HEK293 (cell line): Measurements from ENCODE around the gene NAMPT.

Source experiments
- CTCF ChIA-PET: fragments of 350-600 bp; formaldehyde crosslinking; extraction: SDS; loops from one replicate; lab custom pipeline; 2021; ENCODE audit warnings: antibody characterized with exemption; lab: Yijun Ruan, JAX
- POLR2A ChIA-PET: fragments of 300-600 bp; formaldehyde crosslinking; extraction: SDS; loops from one replicate; lab custom pipeline; 2020; ENCODE audit warnings: antibody characterized with exemption, inconsistent platforms; lab: Yijun Ruan, JAX
- H3K27ac ChIP-seq: fragments of 200-500 bp; sonication (Bioruptor generic); 2 replicates; pipeline ENCODE4 v1.5.1; 2014; ENCODE audit warnings: low read depth, low read length, control low read depth, inconsistent platforms; ENCODE audit errors: extremely low read depth
- H3K36me3 ChIP-seq, 2 experiments: fragments of 200-500 bp in 1 of 2; sonication (Bioruptor generic) in 1 of 2; 1 replicate in 1 of 2; 2 replicates in 1 of 2; pipeline ENCODE4 v1.5.1; 2014 to 2017; ENCODE audit warnings: inconsistent platforms in 2 of 2, low read length in 2 of 2; ENCODE audit not compliant: control insufficient read depth in 2 of 2, insufficient read depth in 1 of 2
- H3K4me1 ChIP-seq: fragments of 200-500 bp; sonication (Bioruptor generic); 2 replicates; pipeline ENCODE4 v1.5.1; 2014; ENCODE audit warnings: mild to moderate bottlenecking, low read length, inconsistent platforms; ENCODE audit not compliant: control insufficient read depth, insufficient read depth
- H3K4me3 ChIP-seq: 2 replicates; pipeline ENCODE4 v1.5.1; 2011; ENCODE audit warnings: low read depth, mild to moderate bottlenecking, control low read depth, low read length, moderate library complexity
- H3K9me3 ChIP-seq: fragments of 200-500 bp; sonication (Bioruptor generic); 2 replicates; pipeline ENCODE4 v1.5.1; 2014; ENCODE audit warnings: low read depth, low read length, inconsistent platforms; ENCODE audit not compliant: control insufficient read depth, insufficient read depth
- HOXA7 ChIP-seq: sonication (generic); formaldehyde crosslinking; IDR thresholded peaks from 2 replicates; pipeline ENCODE4 v1.8.1; 2022; ENCODE audit warnings: missing genetic modification reagents, borderline replicate concordance
- MZF1 ChIP-seq: fragments of 450-650 bp; formaldehyde crosslinking; IDR thresholded peaks from 2 replicates; pipeline ENCODE4 v1.5.1; 2017; ENCODE audit warnings: missing biosample characterization, missing genetic modification characterization, borderline replicate concordance
- PRDM1 ChIP-seq: fragments of 450-650 bp; formaldehyde crosslinking; IDR thresholded peaks from 2 replicates; pipeline ENCODE4; 2016; ENCODE audit warnings: missing biosample characterization, missing genetic modification characterization
- PRDM2 ChIP-seq: fragments of 450-650 bp; formaldehyde crosslinking; IDR thresholded peaks from 2 replicates; pipeline ENCODE4 v1.5.1; 2016; ENCODE audit warnings: missing biosample characterization, missing genetic modification characterization, borderline replicate concordance
- RBAK ChIP-seq: fragments of 450-650 bp; formaldehyde crosslinking; IDR thresholded peaks from 2 replicates; pipeline ENCODE4 v1.5.1; 2016; ENCODE audit warnings: missing biosample characterization, missing genetic modification characterization
- ZFHX2 ChIP-seq: fragments of 450-650 bp; formaldehyde crosslinking; conservative IDR thresholded peaks from 2 replicates; pipeline ENCODE4 v1.5.1; 2016; ENCODE audit warnings: missing biosample characterization, missing genetic modification characterization
- ZNF239 ChIP-seq: fragments of 450-650 bp; formaldehyde crosslinking; IDR thresholded peaks from 2 replicates; pipeline ENCODE4 v1.5.1; 2016; ENCODE audit warnings: missing biosample characterization, missing genetic modification characterization
- ZNF280D ChIP-seq: fragments of 450-650 bp; formaldehyde crosslinking; IDR thresholded peaks from 2 replicates; pipeline ENCODE4 v1.5.1; 2016; ENCODE audit warnings: missing biosample characterization, missing genetic modification characterization
- ZNF416 ChIP-seq: fragments of 450-650 bp; formaldehyde crosslinking; IDR thresholded peaks from 2 replicates; pipeline ENCODE4 v1.5.1; 2016; ENCODE audit warnings: missing biosample characterization, missing genetic modification characterization
- ZNF48 ChIP-seq: fragments of 450-650 bp; formaldehyde crosslinking; IDR thresholded peaks from 2 replicates; pipeline ENCODE4 v1.5.1; 2016; ENCODE audit warnings: missing biosample characterization, missing genetic modification characterization
- ZNF571 ChIP-seq: fragments of 450-650 bp; formaldehyde crosslinking; IDR thresholded peaks from 2 replicates; pipeline ENCODE4 v1.5.0; 2017; ENCODE audit warnings: missing biosample characterization, missing genetic modification characterization
- ZNF621 ChIP-seq: fragments of 450-650 bp; formaldehyde crosslinking; IDR thresholded peaks from 2 replicates; pipeline ENCODE4 v1.5.1; 2017; ENCODE audit warnings: missing biosample characterization, missing genetic modification characterization
- ZNF701 ChIP-seq: fragments of 450-650 bp; formaldehyde crosslinking; IDR thresholded peaks from 2 replicates; pipeline ENCODE4 v1.5.1; 2016; ENCODE audit warnings: missing biosample characterization, missing genetic modification characterization
- ZNF707 ChIP-seq: fragments of 450-650 bp; formaldehyde crosslinking; IDR thresholded peaks from 2 replicates; pipeline ENCODE4 v1.5.1; 2016; ENCODE audit warnings: missing biosample characterization, missing genetic modification characterization
- ZNF747 ChIP-seq: fragments of 450-650 bp; formaldehyde crosslinking; IDR thresholded peaks from 2 replicates; pipeline ENCODE4 v1.5.1; 2016; ENCODE audit warnings: missing biosample characterization, missing genetic modification characterization
- ZNF785 ChIP-seq: fragments of 450-650 bp; formaldehyde crosslinking; IDR thresholded peaks from 2 replicates; pipeline ENCODE4 v1.5.1; 2016; ENCODE audit warnings: missing biosample characterization, missing genetic modification characterization
- ZSCAN16 ChIP-seq: fragments of 450-650 bp; formaldehyde crosslinking; IDR thresholded peaks from 2 replicates; pipeline ENCODE4 v1.5.1; 2016; ENCODE audit warnings: missing biosample characterization, missing genetic modification characterization
- TF ChIP-seq, protein P1 (sequence below): fragments of 450-650 bp; formaldehyde crosslinking; IDR thresholded peaks from 2 replicates; pipeline ENCODE4 v1.5.1; 2017; ENCODE audit warnings: missing biosample characterization, missing genetic modification characterization
- TF ChIP-seq, protein P2 (sequence below): sonication (generic); formaldehyde crosslinking; IDR thresholded peaks from 2 replicates; pipeline ENCODE4 v1.8.1; 2022; ENCODE audit warnings: mild to moderate bottlenecking, moderate library complexity, missing genetic modification reagents
- TF ChIP-seq, protein P3 (sequence below): fragments of 450-650 bp; formaldehyde crosslinking; IDR thresholded peaks from 2 replicates; pipeline ENCODE4 v1.5.1; 2016; ENCODE audit warnings: missing biosample characterization, missing genetic modification characterization

The NAMPT gene

DNA sequence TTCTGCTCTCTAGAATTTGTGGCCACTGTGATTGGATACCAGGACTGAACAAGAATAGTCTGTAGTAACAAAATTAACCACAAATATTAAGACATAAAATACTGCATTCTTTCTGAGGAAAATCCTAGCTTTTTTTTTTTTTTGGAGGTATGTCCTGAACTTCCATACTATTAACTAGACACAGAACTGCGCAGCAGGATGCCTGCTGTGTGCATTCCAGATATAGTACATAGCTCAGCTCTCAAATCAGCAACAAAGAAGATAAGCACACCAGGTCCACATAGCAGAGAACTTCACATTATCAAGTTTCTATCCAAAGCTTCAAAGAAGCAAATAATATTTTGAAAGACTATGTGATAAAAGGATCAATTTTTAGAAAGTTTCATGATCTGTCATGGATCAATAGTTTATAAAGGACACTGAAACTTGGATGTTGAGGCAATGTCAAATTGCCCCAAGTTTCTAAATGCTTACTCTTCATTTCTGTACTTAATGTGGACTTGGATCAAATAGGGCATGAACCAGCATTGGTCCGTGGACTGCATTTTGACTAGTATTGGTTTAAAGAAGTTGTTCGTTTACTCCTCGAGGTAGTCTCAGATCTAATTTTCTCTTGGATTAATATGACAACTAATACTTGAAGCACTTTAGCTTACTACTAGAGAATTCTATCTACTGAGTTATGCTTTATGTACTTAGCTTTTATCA is 15.4 kb downstream of the NAMPT start:
- TF ChIP-seq MZF1 (tag by site-specific recombination) (no peak), ZNF48 (tag by site-specific recombination) (no peak), ZNF707 (tag by site-specific recombination) (no peak), PRDM1 (tag by site-specific recombination) (no peak), ZNF621 (tag by site-specific recombination) (no peak), ZNF747 (tag by site-specific recombination) (no peak), HOXA7 (CRISPR knock-in tag) (no peak), PRDM2 (no peak), ZNF416 (no peak)
- TF ChIP-seq, protein P1, sequence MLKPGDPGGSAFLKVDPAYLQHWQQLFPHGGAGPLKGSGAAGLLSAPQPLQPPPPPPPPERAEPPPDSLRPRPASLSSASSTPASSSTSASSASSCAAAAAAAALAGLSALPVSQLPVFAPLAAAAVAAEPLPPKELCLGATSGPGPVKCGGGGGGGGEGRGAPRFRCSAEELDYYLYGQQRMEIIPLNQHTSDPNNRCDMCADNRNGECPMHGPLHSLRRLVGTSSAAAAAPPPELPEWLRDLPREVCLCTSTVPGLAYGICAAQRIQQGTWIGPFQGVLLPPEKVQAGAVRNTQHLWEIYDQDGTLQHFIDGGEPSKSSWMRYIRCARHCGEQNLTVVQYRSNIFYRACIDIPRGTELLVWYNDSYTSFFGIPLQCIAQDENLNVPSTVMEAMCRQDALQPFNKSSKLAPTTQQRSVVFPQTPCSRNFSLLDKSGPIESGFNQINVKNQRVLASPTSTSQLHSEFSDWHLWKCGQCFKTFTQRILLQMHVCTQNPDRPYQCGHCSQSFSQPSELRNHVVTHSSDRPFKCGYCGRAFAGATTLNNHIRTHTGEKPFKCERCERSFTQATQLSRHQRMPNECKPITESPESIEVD, result no peak
- ChIA-PET POLR2A (interaction anchor here (3.5 kb wide), 1 partner anchor 16 kb away, joined by 13 read pairs; the partner anchor contains the start of gene NAMPT), CTCF (no interaction called here)
- Histone ChIP-seq H3K27ac (no peak overlapping the region), H3K4me3 (no peak overlapping the region), H3K4me1 (no peaks in the 10 kb centered on the region), H3K36me3 (peaks cover 32 to 77% of the 10 kb centered on the region in 2 experiments), H3K9me3 (no peaks in the 10 kb centered on the region)

DNA sequence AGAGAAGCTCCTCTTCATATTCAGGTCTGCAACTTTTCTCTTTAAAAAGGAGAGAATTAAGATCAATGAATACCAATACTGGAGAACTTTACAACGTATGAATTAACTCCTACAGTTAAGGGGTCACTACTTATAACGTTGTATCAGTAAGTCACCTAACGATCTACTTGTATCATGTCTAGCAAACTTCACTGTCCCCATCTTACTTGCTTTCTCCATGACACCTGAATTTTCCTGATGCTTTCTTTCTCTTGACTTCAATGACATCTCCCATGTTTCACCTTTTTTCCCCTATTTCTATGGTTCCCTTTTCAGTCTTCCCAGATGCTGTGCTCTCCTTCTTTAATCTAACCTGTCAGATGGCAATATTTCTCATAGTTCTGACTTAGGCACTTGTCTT is 19.6 kb downstream of the NAMPT start:
- Histone ChIP-seq H3K36me3 (peaks cover 37 to 72% of the 10 kb centered on the region in 2 experiments), H3K4me3 (no peak overlapping the region), H3K4me1 (no peaks in the 10 kb centered on the region), H3K27ac (no peak overlapping the region), H3K9me3 (no peaks in the 10 kb centered on the region)
- ChIA-PET CTCF (no interaction called here), POLR2A (no interaction called here)
- no peak for TF ChIP-seq ZNF785
- TF ChIP-seq ZNF239 (tag by site-specific recombination), result no peak
- no peak for TF ChIP-seq ZNF701 (tag by site-specific recombination)
- TF ChIP-seq ZFHX2 (tag by site-specific recombination), result no peak
- TF ChIP-seq, protein P2, sequence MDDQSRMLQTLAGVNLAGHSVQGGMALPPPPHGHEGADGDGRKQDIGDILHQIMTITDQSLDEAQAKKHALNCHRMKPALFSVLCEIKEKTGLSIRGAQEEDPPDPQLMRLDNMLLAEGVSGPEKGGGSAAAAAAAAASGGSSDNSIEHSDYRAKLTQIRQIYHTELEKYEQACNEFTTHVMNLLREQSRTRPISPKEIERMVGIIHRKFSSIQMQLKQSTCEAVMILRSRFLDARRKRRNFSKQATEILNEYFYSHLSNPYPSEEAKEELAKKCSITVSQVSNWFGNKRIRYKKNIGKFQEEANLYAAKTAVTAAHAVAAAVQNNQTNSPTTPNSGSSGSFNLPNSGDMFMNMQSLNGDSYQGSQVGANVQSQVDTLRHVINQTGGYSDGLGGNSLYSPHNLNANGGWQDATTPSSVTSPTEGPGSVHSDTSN (CRISPR knock-in tag), result no peak
- no peak for TF ChIP-seq ZNF571
- TF ChIP-seq ZSCAN16 (tag by site-specific recombination), result no peak
- no peak for TF ChIP-seq ZNF280D (tag by site-specific recombination)
- TF ChIP-seq RBAK (tag by site-specific recombination), result no peak
- TF ChIP-seq, protein P3, sequence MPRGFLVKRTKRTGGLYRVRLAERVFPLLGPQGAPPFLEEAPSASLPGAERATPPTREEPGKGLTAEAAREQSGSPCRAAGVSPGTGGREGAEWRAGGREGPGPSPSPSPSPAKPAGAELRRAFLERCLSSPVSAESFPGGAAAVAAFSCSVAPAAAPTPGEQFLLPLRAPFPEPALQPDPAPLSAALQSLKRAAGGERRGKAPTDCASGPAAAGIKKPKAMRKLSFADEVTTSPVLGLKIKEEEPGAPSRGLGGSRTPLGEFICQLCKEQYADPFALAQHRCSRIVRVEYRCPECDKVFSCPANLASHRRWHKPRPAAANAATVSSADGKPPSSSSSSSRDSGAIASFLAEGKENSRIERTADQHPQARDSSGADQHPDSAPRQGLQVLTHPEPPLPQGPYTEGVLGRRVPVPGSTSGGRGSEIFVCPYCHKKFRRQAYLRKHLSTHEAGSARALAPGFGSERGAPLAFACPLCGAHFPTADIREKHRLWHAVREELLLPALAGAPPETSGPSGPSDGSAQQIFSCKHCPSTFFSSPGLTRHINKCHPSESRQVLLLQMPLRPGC (tag by site-specific recombination), result no peak
